Omental fat pad (tissue), 4 donors: ENCODE results near the gene CLDN2. TPM values are rescaled to one million over a fixed set of nuclear protein-coding genes. Genes with fewer than 3 reads are reported as not detected.
"Not testable (repeated sequence)": the region's sequence is repeated elsewhere in the genome, so short reads cannot be mapped to it uniquely, and the experiment has no call there.

Source experiments
- ATAC-seq: fragments of 150-250 bp; one replicate; pipeline ENCODE4 v1.9.1; 2016; ENCODE audit warnings: mild to moderate bottlenecking, moderate library complexity; ENCODE audit not compliant: low FRiP score
- DNase-seq: peaks from one replicate; pipeline ENCODE4 v3.0.0-alpha.2; 2019; ENCODE audit warnings: low spot score
- CTCF ChIP-seq, 3 donors: fragments of 450-650 bp; IDR thresholded peaks; one replicate each; pipeline ENCODE4 v1.5.1; 2016 to 2017; ENCODE audit warnings: antibody characterized with exemption in 3 of 3, mild to moderate bottlenecking in 3 of 3, moderate library complexity in 2 of 3
- total RNA-seq, 4 donors: library from RNA; depleted of rRNA; stranded (reverse); fragments of >200 nt; gene quantifications; one replicate each; pipeline ENCODE4 v1.1.0, GENCODE V29; 2016

Gene CLDN2
- 1 to 10 TPM in 1 of 4 donors, under 1 TPM in 3; 0.24 to 2.4 (median 0.30) TPM for total RNA-seq

GRCh38 chrX:106919932-106920452 is at the start of gene CLDN2:
TSS of gene CLDN2 (plus strand) at chrX:106920402. CDS start at chrX:106928229, 7,827 bp downstream.
- no peak for TF ChIP-seq CTCF (IDR thresholded peaks at IDR 0.05)
- ATAC-seq (no peak), DNase-seq (no peak)

- not testable (repeated sequence) for ATAC-seq
Observed at GRCh38 chrX:106872796-106873195, 47.4 kb upstream of the CLDN2 start.

GRCh38 chrX:106874075-106874474 is 46.1 kb upstream of the CLDN2 start:
- TF ChIP-seq CTCF (IDR thresholded peaks at IDR 0.05): peak in 1 of 3 donors; percentile 21
- DNase-seq (no peak), ATAC-seq (no peak)

More at GRCh38 chrX:106872796-106873195, 47.4 kb upstream of the CLDN2 start:
- not testable (repeated sequence) for DNase-seq

GRCh38 chrX:106875151-106875550 is 45.1 kb upstream of the CLDN2 start:
- DNase-seq (no peak), ATAC-seq (no peak)
- no peak for TF ChIP-seq CTCF (IDR thresholded peaks at IDR 0.05)

GRCh38 chrX:106889468-106889867 is 30.7 kb upstream of the CLDN2 start:
- no peak for TF ChIP-seq CTCF (IDR thresholded peaks at IDR 0.05)

GRCh38 chrX:106891762-106892460 is 28.3 kb upstream of the CLDN2 start:
- no peak for DNase-seq
- no peak for ATAC-seq
- no peak for TF ChIP-seq CTCF (IDR thresholded peaks at IDR 0.05)

More at GRCh38 chrX:106889468-106889867, 30.7 kb upstream of the CLDN2 start:
- ATAC-seq: no peak
- no peak for DNase-seq

- peak in 1 of 3 donors; percentile 55 for TF ChIP-seq CTCF (IDR thresholded peaks at IDR 0.05)
- no peak for DNase-seq
- ATAC-seq: peak; percentile 76
Observed at GRCh38 chrX:106894392-106894909, 25.8 kb upstream of the CLDN2 start.
